Measurements from ENCODE around the gene MTMR11. TPM values are rescaled to one million over a fixed set of nuclear protein-coding genes. Genes with fewer than 3 reads are reported as not detected.
A peak's percentile ranks its signal among the peaks of the same experiment; 100 is the strongest.
"Not testable (repeated sequence)": the region's sequence is repeated elsewhere in the genome, so short reads cannot be mapped to it uniquely, and the experiment has no call there.

Gene MTMR11
- 2.5 TPM for total RNA-seq
- long read RNA-seq = 0 reads

DNA sequence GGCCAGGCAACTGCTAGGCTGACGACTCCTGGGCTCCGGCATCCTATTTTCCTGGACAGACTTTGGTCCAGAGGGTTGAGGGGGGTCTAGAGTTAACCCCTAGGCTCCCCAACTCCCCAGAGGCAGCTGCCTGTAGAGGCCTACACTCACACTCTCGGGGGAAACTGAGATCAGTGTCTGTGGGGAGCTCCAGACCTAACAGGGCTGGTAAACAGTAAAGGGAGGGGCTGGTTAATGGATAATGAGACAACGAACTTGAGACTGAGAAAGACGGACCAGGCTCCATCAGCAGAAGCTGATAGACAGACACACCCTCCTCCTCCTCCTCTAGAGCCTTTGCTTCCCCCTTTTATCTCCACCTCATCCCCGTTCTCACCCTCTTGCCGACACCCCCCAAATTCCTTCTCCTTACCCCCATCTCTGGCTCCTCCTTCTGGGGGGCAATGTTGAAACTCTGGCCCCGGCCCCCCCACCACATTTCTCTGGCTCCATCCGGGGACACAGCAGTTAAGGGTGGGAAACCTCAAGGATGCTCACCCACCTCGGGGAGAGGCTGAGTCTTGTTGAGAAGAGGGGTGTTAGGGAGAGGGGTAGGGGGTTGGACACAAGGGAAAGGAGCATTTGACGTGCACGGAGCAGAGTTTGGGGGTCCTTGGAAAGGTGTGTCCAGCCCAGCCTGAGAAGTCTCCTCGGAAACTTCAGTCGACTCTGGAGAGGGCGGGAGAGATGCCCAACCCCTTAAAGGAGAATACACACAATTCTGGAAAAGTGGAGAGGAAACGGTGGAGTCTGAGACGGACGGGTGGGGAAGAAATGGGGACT is at the start of gene MTMR11:
Gene MTMR11, minus strand, starts transcription at position 710 of the 822 bp plus-strand sequence. Its CDS starts 232 bp downstream, at position 478.
- ATAC-seq (peak; percentile 31), DNase-seq (no peak)
- intact Hi-C loops (cut with micrococcal nuclease) = no loop called here

DNA sequence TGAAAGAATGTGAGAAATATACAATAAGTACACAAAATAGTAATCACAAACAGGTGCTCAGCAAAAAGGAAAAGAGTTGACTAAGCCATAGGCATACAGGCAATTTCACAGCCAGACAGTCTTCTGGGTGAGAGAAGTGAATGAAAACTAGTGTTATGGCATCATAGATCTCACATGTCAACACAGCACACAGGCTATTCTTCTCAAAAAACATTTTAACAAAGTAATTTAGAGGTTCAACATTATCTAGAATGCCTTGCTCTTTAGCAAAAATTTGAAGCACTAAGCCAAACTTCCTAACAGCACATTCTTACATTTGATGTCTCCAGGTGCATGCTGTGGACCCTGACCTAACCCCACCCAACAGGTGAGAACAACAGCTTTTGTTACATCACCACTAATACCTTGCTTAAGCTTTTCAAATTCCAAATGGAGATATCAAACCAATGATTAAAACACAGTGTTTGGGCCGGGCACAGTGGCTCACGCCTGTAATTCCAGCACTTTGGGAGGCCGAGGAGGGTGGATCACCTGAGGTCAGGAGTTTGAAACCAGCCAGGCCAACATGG is 43.4 kb upstream of the MTMR11 start:
- ATAC-seq = no peak
- intact Hi-C loops (cut with micrococcal nuclease) = no loop called here
- DNase-seq = no peak

GRCh38 chr1:149979245-149979971 is 42.7 kb upstream of the MTMR11 start:
- ATAC-seq (no peak), DNase-seq (no peak)
- intact Hi-C loops (cut with micrococcal nuclease) = no loop called here

GRCh38 chr1:149978547-149979023 is 41.9 kb upstream of the MTMR11 start:
- DNase-seq (no peak), ATAC-seq (no peak)
- intact Hi-C loops (cut with micrococcal nuclease) = no loop called here

DNA sequence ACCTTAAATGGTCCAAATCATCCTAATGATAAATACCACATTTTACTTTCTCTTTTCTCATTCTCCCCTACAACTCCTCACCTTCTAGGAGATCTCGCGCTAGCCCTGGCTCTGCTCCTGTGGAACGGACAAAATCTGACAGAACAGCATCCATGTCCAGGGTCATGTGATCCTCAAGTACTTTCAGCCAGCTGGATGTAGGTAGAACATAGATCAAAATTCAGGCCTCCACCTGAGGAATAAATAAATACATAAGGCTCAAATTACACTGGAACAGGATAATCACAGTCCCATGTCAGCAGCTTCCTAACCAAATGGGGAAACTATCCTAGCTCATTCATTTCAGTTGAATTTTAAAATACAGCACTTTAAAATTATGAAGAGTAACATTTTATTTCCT is 40.7 kb upstream of the MTMR11 start:
- no peak for DNase-seq
- no peak for ATAC-seq
- intact Hi-C loops (cut with micrococcal nuclease) = no loop called here

DNA sequence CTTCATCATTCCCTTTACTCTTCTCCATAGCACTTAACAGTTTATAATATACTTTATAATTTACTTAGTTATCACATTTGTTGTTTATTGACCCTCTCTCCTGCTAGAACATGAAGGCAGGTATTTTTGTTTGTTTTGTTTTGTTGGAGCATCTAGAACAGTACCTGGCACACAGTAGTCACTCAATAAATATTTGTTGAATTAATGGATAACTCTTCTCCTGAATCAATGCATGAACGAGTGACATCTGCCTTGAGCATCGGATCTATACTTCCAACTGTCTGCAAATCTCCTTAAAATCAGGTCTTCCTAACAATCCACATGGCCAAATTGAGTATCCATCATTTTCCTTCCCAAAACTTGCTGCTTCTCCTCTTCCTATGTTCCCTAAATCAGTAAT is 35.9 kb upstream of the MTMR11 start:
- intact Hi-C loops (cut with micrococcal nuclease) = no loop called here
- DNase-seq = no peak
- ATAC-seq = no peak

DNA sequence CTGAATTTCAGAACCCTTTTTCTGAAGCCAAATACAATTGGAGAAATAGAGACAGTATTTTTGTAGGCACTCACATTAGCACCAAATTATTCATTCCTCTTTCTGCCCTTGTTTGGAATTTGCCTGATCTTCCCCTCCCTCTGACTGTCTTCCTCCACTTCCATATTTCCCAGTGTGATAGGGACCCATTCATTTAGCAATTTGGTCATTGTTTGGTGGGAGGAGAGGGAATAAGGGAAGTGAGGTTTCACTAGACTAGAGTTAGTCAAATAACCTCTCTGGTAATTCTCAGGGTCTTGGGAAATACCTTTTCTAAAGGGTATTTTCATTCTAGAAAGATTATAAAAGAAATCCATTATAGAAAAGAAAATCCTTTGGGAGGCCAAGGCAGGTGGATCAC is 31.0 kb upstream of the MTMR11 start:
- no peak for DNase-seq
- no peak for ATAC-seq
- intact Hi-C loops (cut with micrococcal nuclease) = loop anchor here (10.0 kb wide), 2 partner anchors 47 to 197 kb away; partner anchors contain the start of gene OTUD7B

GRCh38 chr1:149967041-149967440 is 30.4 kb upstream of the MTMR11 start:
- intact Hi-C loops (cut with micrococcal nuclease) = loop anchor here (10.0 kb wide), 2 partner anchors 48 to 198 kb away; partner anchors contain the start of gene OTUD7B
- no peak for DNase-seq
- ATAC-seq = no peak

GRCh38 chr1:149966405-149966804 is 29.7 kb upstream of the MTMR11 start:
- ATAC-seq (no peak), DNase-seq (no peak)
- intact Hi-C loops (cut with micrococcal nuclease) = loop anchor here (10.0 kb wide), 2 partner anchors 48 to 198 kb away; partner anchors contain the start of gene OTUD7B

GRCh38 chr1:149965440-149965839 is 28.8 kb upstream of the MTMR11 start:
- ATAC-seq (no peak), DNase-seq (no peak)
- intact Hi-C loops (cut with micrococcal nuclease) = loop anchor here (10.0 kb wide), 2 partner anchors 49 to 199 kb away; partner anchors contain the start of gene OTUD7B

GRCh38 chr1:149963358-149963757 is 26.7 kb upstream of the MTMR11 start:
- intact Hi-C loops (cut with micrococcal nuclease) = loop anchor here (10.0 kb wide), 2 partner anchors 51 to 201 kb away; partner anchors contain the start of gene OTUD7B
- ATAC-seq (no peak), DNase-seq (no peak)

GRCh38 chr1:149962736-149963135 is 26.1 kb upstream of the MTMR11 start:
- intact Hi-C loops (cut with micrococcal nuclease) = loop anchor here (1.0 to 10.0 kb wide), 3 partner anchors 52 to 202 kb away; partner anchors contain the start of gene OTUD7B
- ATAC-seq = no peak
- DNase-seq = no peak

DNA sequence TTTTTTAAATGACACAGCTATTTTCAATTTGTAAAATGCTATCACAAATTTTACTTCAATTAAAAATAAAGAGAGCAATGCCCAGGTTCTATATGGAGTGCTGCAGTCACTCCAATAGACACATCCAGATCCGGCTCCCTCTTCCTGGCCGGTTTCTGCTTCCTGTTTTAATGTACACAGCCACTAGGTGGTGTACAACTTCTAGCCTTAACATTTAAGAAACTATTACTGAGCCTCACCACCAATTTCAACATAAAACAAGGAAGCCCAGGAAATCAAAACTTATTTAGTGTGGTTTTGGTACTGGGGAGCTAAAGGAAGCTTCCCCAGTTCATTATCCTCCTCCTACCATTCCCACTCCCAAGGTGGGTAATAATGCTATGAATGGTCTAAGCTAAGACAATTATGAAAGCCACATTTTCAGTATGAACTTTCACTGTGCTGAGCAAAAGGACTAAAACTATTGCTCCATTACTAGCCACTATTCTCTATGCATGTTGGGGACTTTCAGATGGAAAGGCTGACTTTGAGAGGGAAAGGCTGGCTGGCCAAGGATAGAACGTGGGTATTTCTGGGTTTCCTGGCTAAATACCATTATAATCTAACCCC is 25.5 kb upstream of the MTMR11 start:
- ATAC-seq (peak; percentile 91), DNase-seq (no peak)
- intact Hi-C loops (cut with micrococcal nuclease) = loop anchor here (1.0 to 10.0 kb wide), 3 partner anchors 53 to 203 kb away; partner anchors contain the start of gene OTUD7B

- ATAC-seq; intact Hi-C loops (cut with micrococcal nuclease): not testable (repeated sequence)
These were observed 20.9 kb upstream of the MTMR11 start for GRCh38 chr1:149957548-149957947.

DNA sequence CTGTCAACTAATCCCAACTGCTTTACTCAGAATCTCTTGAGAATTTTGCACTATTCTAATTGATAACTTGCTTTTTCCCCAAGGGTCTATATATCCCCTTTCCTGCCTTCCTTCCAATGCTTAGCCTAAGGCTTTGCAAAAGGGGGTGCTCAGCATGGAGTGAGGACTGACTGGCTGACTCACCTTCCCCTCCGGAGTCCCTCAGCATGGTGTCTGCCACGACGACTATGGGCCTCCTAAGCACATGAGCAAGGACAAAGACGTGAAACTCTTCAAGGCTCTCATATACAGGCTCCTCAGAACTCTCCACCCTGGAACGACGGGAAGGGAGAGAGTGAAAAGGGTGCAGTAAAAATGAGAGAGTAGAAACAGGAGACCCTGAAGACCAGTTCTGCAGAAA is 13.2 kb upstream of the MTMR11 start:
- ATAC-seq = no peak
- intact Hi-C loops (cut with micrococcal nuclease) = no loop called here
- no peak for DNase-seq

More at GRCh38 chr1:149957548-149957947, 20.9 kb upstream of the MTMR11 start:
- not testable (repeated sequence) for DNase-seq

DNA sequence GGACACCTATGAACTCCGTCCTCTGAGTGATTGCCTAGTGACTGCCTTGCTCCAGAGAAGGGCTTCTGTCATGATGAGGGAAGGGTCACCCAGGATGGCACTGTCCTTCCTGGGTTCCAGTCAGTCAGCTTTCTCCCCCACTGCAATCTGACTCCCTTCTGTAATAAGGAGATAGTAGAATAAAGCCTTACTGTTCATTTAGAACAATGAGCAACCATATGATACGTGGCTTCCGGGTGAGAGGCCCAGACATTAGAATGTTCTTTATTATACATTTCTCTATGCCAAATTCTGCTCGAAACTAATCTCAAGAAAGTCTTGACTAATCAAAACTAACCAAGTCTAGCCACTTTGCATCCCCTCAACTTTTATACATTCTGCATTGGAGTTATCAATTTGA is 8.5 kb upstream of the MTMR11 start:
- intact Hi-C loops (cut with micrococcal nuclease) = no loop called here
- ATAC-seq = no peak
- no peak for DNase-seq

GRCh38 chr1:149942885-149943284 is 6.2 kb upstream of the MTMR11 start:
- DNase-seq (no peak), ATAC-seq (no peak)
- intact Hi-C loops (cut with micrococcal nuclease) = no loop called here

DNA sequence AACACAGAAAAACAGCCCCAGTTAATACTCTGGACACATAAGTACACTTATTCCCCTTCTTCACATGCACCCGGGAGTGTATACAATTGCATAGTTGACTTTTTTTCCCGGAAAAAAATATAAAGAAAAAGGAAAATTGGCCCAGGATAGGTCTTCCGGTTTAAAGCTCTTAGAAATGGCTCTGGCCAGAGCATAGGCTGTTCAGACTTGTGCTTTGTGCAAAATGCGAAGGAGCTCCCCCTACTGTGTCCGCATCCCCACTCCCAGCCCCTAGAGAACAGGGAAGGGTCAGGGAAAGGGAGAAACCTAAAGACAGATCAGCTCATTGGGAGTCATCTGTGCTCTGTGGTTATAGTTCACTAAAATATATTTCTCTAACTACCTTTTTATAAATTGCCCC is 5.5 kb upstream of the MTMR11 start:
- no peak for DNase-seq
- intact Hi-C loops (cut with micrococcal nuclease) = no loop called here
- ATAC-seq = peak; percentile 48

- intact Hi-C loops (cut with micrococcal nuclease) = no loop called here
- DNase-seq (no peak), ATAC-seq (no peak)
These were observed 3.7 kb upstream of the MTMR11 start for GRCh38 chr1:149940427-149940826.

Data from left ventricle myocardium superior (tissue), 1 donor.